Chondrocyte (in vitro differentiated cells): ENCODE results near the gene THSD7B. TPM values are rescaled to one million over a fixed set of nuclear protein-coding genes. Genes with fewer than 3 reads are reported as not detected.

Experiments
- DNase-seq: peaks from one replicate; pipeline ENCODE4 v3.0.0; 2021; ENCODE audit warnings: mixed read lengths, low spot score
- H3K27ac Mint-ChIP-seq: one replicate; pipeline ENCODE4 v1.8.0; 2021; ENCODE audit warnings: mild to moderate bottlenecking, moderate library complexity, mixed read lengths; ENCODE audit not compliant: unreplicated experiment
- H3K27me3 Mint-ChIP-seq: 2 replicates; pipeline ENCODE4 v1.8.0; 2021; ENCODE audit warnings: low read depth, mixed read lengths
- H3K36me3 Mint-ChIP-seq: 2 replicates; pipeline ENCODE4 v1.8.0; 2021; ENCODE audit warnings: low read depth, mixed read lengths
- H3K4me1 Mint-ChIP-seq: 2 replicates; pipeline ENCODE4 v1.8.0; 2021; ENCODE audit warnings: low read depth, mild to moderate bottlenecking, mixed read lengths
- H3K4me3 Mint-ChIP-seq: one replicate; pipeline ENCODE4 v1.8.0; 2021; ENCODE audit warnings: mild to moderate bottlenecking, moderate library complexity, mixed read lengths; ENCODE audit not compliant: unreplicated experiment
- H3K9me3 Mint-ChIP-seq: 2 replicates; pipeline ENCODE4 v1.8.0; 2021; ENCODE audit warnings: low read depth, mixed read lengths
- CTCF ChIP-seq: fragments of 200-600 bp; sonication (generic); IDR thresholded peaks from 2 replicates; pipeline ENCODE4 v1.5.0; 2021; ENCODE audit warnings: antibody characterized with exemption, mild to moderate bottlenecking, moderate library complexity
- total RNA-seq: library from RNA; stranded (reverse); gene quantifications from 3 replicates; pipeline ENCODE4 v1.2.1, GENCODE V29; 2021

The THSD7B gene
- total RNA-seq, 1 donor from 2014 or later = not detected

DNA sequence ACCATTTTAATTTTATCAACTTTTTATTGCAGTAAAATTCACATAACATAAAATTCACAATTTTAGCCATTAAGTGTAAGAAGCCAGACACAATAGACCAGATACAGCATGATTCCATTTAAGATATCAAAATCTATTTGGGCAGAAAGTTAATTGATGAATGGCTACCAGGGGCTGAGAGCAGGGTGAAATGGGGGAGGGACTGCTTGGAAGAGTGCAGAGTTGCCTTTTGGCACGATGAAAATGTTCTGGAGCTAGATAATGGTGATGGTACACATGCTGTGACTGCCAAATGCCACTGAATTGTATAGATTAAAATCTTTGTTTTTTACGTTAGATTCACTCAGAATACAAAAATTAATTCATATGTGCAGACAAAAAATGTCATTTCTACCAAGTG lies 909.6 kb downstream of the THSD7B start:
- Mint-ChIP-seq H3K4me3 (no peak overlapping the region), H3K27me3 (peaks cover 12% of the 10 kb centered on the region), H3K9me3 (no peaks in the 10 kb centered on the region), H3K4me1 (no peaks in the 10 kb centered on the region), H3K36me3 (no peaks in the 10 kb centered on the region), H3K27ac (no peak overlapping the region)
- no peak for TF ChIP-seq CTCF
- DNase-seq = no peak

DNA sequence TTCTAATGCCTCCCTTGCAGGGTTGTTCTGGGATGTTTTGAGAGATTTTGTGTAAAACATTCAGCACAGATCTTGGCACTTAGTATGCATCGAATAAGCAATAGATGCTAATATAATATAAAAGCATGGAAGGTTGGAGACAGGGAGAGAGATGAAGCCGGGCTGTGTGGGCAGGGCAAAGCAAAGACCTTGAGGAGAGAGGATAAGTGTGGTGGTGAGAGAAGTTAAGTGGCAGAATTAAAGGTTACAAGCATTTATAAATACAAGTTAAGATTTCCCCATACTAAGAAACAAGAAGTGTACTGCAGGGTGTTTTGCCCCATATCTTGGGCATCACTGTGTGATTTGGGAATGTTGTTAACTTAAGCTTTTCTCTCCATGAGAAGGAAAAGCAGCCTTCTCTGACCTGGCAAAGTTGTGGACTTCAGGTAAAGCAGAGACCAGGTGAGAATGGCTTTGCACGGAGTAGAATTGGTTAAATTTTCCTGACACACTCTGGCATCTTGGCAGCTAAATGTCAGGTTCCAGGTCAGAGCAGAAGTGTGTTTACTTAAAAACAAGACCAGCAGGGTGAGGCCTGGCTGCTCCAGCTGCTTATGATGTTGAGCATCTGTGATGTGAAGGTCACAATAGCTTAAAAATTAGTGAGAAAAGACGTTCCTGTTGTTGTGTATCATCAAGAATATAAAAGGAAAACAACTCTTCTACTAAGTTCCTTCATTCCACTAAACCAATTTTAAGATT lies 910.4 kb downstream of the THSD7B start:
- H3K4me1 Mint-ChIP-seq = no peaks in the 10 kb centered on the region
- DNase-seq = no peak
- no peak for TF ChIP-seq CTCF
- no peak overlapping the region for H3K27ac Mint-ChIP-seq
- peaks cover 12% of the 10 kb centered on the region for H3K27me3 Mint-ChIP-seq
- H3K9me3 Mint-ChIP-seq = no peaks in the 10 kb centered on the region
- no peak overlapping the region for H3K4me3 Mint-ChIP-seq
- H3K36me3 Mint-ChIP-seq = no peaks in the 10 kb centered on the region

GRCh38 chr2:137676346-137676745 lies 911.0 kb downstream of the THSD7B start:
- H3K27ac Mint-ChIP-seq = no peak overlapping the region
- no peaks in the 10 kb centered on the region for H3K4me1 Mint-ChIP-seq
- H3K36me3 Mint-ChIP-seq = no peaks in the 10 kb centered on the region
- no peaks in the 10 kb centered on the region for H3K9me3 Mint-ChIP-seq
- peaks cover 12% of the 10 kb centered on the region for H3K27me3 Mint-ChIP-seq
- no peak for DNase-seq
- no peak for TF ChIP-seq CTCF
- H3K4me3 Mint-ChIP-seq = no peak overlapping the region

- TF ChIP-seq CTCF = peak; percentile 20
- H3K9me3 Mint-ChIP-seq = no peaks in the 10 kb centered on the region
- DNase-seq = no peak
- H3K4me1 Mint-ChIP-seq = no peaks in the 10 kb centered on the region
- H3K27me3 Mint-ChIP-seq = peaks cover 11% of the 10 kb centered on the region
- no peaks in the 10 kb centered on the region for H3K36me3 Mint-ChIP-seq
- no peak overlapping the region for H3K4me3 Mint-ChIP-seq
- H3K27ac Mint-ChIP-seq = no peak overlapping the region
Observed at GRCh38 chr2:137677466-137677865, 912.1 kb downstream of the THSD7B start.

DNA sequence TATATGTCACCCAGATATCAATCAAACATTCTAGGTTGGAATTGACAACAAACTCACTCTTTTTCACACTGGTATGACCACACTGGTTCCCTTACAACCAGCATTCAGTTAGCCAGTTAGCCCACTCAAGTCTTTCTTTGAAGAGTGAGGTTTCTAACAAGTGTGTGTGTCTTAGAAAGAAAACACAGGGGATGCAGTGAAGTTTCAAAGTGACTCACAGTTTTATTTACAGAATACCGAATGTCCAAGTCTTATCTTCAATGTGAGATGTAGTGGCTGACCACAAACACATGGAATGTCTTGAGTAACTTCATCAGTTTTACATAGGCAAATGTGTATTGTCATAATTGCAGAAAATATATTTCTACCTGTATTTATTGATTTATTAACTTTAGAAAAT lies 924.2 kb downstream of the THSD7B start:
- no peak for TF ChIP-seq CTCF
- no peaks in the 10 kb centered on the region for H3K9me3 Mint-ChIP-seq
- no peak for DNase-seq
- H3K36me3 Mint-ChIP-seq = no peaks in the 10 kb centered on the region
- no peaks in the 10 kb centered on the region for H3K4me1 Mint-ChIP-seq
- no peak overlapping the region for H3K27ac Mint-ChIP-seq
- H3K27me3 Mint-ChIP-seq = peaks cover 3% of the 10 kb centered on the region
- H3K4me3 Mint-ChIP-seq = no peak overlapping the region
